Motor neuron (in vitro differentiated cells): ENCODE results near the gene DOK7. TPM values are rescaled to one million over a fixed set of nuclear protein-coding genes. Genes with fewer than 3 reads are reported as not detected.

ENCODE experiments used
- ATAC-seq, 8 experiments: fragments of 200-7000 bp; cut with Tn5 transposase; replicated peaks in 6 of 8; 2 replicates each; pipeline ENCODE4 v1.8.0; 2021; ENCODE audit warnings: mild to moderate bottlenecking in 8 of 8, moderate library complexity in 8 of 8
- H3K27ac ChIP-seq, 2 donors: fragments of 250-450 bp; sonication (Bioruptor Pico); 2 replicates each; pipeline ENCODE4 v1.9.0; 2021; ENCODE audit warnings: antibody characterized with exemption in 2 of 2, mild to moderate bottlenecking in 2 of 2, moderate library complexity in 1 of 2
- H3K4me1 ChIP-seq, 2 donors: fragments of 250-450 bp; sonication (Bioruptor Pico); replicated peaks in 1 of 2; 2 replicates each; pipeline ENCODE4 v1.6.1; 2021; ENCODE audit warnings: antibody characterized with exemption in 2 of 2, mild to moderate bottlenecking in 2 of 2, moderate library complexity in 1 of 2
- H3K4me3 ChIP-seq, 5 donors: fragments of 250-450 bp; sonication (Bioruptor Pico); 2 replicates each; pipeline ENCODE4 v1.9.0; 2021; ENCODE audit warnings: antibody characterized with exemption in 5 of 5, mild to moderate bottlenecking in 5 of 5, moderate library complexity in 4 of 5
- WGBS, 10 experiments: fragments of 450-650 bp; shearing (Covaris generic); methylation state at CpG; one replicate each; pipeline ENCODE4 v1.0.0; 2022; 5-methylcytosine and 5-hydroxymethylcytosine counted together
- in situ Hi-C, 9 experiments: fragments of 400-800 bp; cut with MboI; loops; one replicate each; pipeline ENCODE4 v1.15.0; 2021; ENCODE audit warnings: low sequenced_read_pairs in 9 of 9, low pct_unique_long_range_greater_than_20kb in 2 of 9; ENCODE audit not compliant: unreplicated experiment in 9 of 9
- total RNA-seq, 8 experiments: library from RNA; unstranded; fragments of 300-600 nt; gene quantifications; 2 replicates each; pipeline versions ENCODE4 v1.2.3 to v1.2.4, GENCODE V29; 2022

DOK7 gene
- total RNA-seq, 8 experiments from 2014 or later, result 0.27 to 2.0 (median 0.62) TPM

- no peaks in the 10 kb centered on the region for H3K4me1 ChIP-seq
- ATAC-seq, result peak in 5 of 8 experiments; percentile 25 to 75 (median 64)
- H3K4me3 ChIP-seq, result no peak overlapping the region
- in situ Hi-C loops, result no loop called here
- WGBS, 10 experiments, result 63 to 93% (median 80%) methylated on average over 2 to 6 of the region's 12 CpGs; no CpG with 5 or more reads in 4 of the 10 experiments
- H3K27ac ChIP-seq, result no peak overlapping the region
Observed at GRCh38 chr4:3421470-3421869, 41.6 kb upstream of the DOK7 start.

GRCh38 chr4:3422241-3422801, 40.8 kb upstream of the DOK7 start:
- Histone ChIP-seq H3K4me1 (no peaks in the 10 kb centered on the region), H3K27ac (no peak overlapping the region), H3K4me3 (no peak overlapping the region)
- WGBS, 10 experiments, result 80 to 100% (median 85%) methylated on average over 1 to 5 of the region's 29 CpGs; no CpG with 5 or more reads in 7 of the 10 experiments
- in situ Hi-C loops, result no loop called here
- no peak for ATAC-seq

GRCh38 chr4:3422808-3423297, 40.3 kb upstream of the DOK7 start:
- no peak for ATAC-seq
- H3K27ac ChIP-seq, result no peak overlapping the region
- 80 to 85% methylated on average over 1 to 4 of the region's 19 CpGs; no CpG with 5 or more reads in 8 of the 10 experiments for WGBS, 10 experiments
- in situ Hi-C loops, result no loop called here
- H3K4me3 ChIP-seq, result no peak overlapping the region
- H3K4me1 ChIP-seq, result peaks cover 0 to 2% of the 10 kb centered on the region in 2 donors

- 80 to 100% (median 97%) methylated on average over 1 to 12 of the region's 16 CpGs; no CpG with 5 or more reads in 6 of the 10 experiments for whole genome bisulfite sequencing, 10 experiments
- in situ Hi-C loops, result no loop called here
- Histone ChIP-seq H3K4me1 (peaks cover 0 to 3% of the 10 kb centered on the region in 2 donors), H3K4me3 (no peak overlapping the region), H3K27ac (no peak overlapping the region)
- ATAC-seq, result no peak
Observed at GRCh38 chr4:3423406-3423805, 39.7 kb upstream of the DOK7 start.

GRCh38 chr4:3423952-3424351, 39.2 kb upstream of the DOK7 start:
- WGBS, 10 experiments, result 81 to 100% (median 100%) methylated on average over 1 to 9 of the region's 13 CpGs; no CpG with 5 or more reads in 2 of the 10 experiments
- H3K4me3 ChIP-seq, result no peak overlapping the region
- in situ Hi-C loops, result no loop called here
- H3K27ac ChIP-seq, result no peak overlapping the region
- ATAC-seq, result no peak
- peaks cover 0 to 3% of the 10 kb centered on the region in 2 donors for H3K4me1 ChIP-seq

GRCh38 chr4:3424522-3425095, 38.5 kb upstream of the DOK7 start:
- ATAC-seq, result no peak
- in situ Hi-C loops, result loop anchor here in 1 of 9 experiments (25.0 kb wide), 1 partner anchor 87 kb away; no protein-coding TSS in a partner anchor
- peaks cover 0 to 3% of the 10 kb centered on the region in 2 donors for H3K4me1 ChIP-seq
- no peak overlapping the region for H3K4me3 ChIP-seq
- H3K27ac ChIP-seq, result no peak overlapping the region
- 67 to 100% (median 98%) methylated on average over 1 to 8 of the region's 20 CpGs; no CpG with 5 or more reads in 6 of the 10 experiments for WGBS, 10 experiments

GRCh38 chr4:3426465-3427133, 36.5 kb upstream of the DOK7 start:
- ATAC-seq, result no peak
- in situ Hi-C loops, result loop anchor here in 1 of 9 experiments (25.0 kb wide), 1 partner anchor 89 kb away; no protein-coding TSS in a partner anchor
- peaks cover 0 to 3% of the 10 kb centered on the region in 2 donors for H3K4me1 ChIP-seq
- H3K4me3 ChIP-seq, result no peak overlapping the region
- 80 to 100% (median 84%) methylated on average over 1 to 6 of the region's 24 CpGs; no CpG with 5 or more reads in 5 of the 10 experiments for WGBS, 10 experiments
- no peak overlapping the region for H3K27ac ChIP-seq

- in situ Hi-C loops, result loop anchor here in 1 of 9 experiments (25.0 kb wide), 1 partner anchor 90 kb away; no protein-coding TSS in a partner anchor
- WGBS, 10 experiments, result 80 to 88% methylated on average over 5 to 6 of the region's 9 CpGs; no CpG with 5 or more reads in 8 of the 10 experiments
- no peak for ATAC-seq
- peaks cover 0 to 3% of the 10 kb centered on the region in 2 donors for H3K4me1 ChIP-seq
- H3K4me3 ChIP-seq, result no peak overlapping the region
- no peak overlapping the region for H3K27ac ChIP-seq
Observed at GRCh38 chr4:3427134-3427476, 36.0 kb upstream of the DOK7 start.

- H3K27ac ChIP-seq, result no peak overlapping the region
Observed at GRCh38 chr4:3427706-3428446, 35.2 kb upstream of the DOK7 start.

GRCh38 chr4:3429651-3430050, 33.5 kb upstream of the DOK7 start:
- in situ Hi-C loops, result loop anchor here in 1 of 9 experiments (25.0 kb wide), 1 partner anchor 92 kb away; no protein-coding TSS in a partner anchor
- Histone ChIP-seq H3K4me3 (no peak overlapping the region), H3K4me1 (peaks cover 4 to 6% of the 10 kb centered on the region in 2 donors), H3K27ac (no peak overlapping the region)
- WGBS, 10 experiments, result 65 to 100% (median 92%) methylated on average over 1 to 2 of the region's 12 CpGs; no CpG with 5 or more reads in 7 of the 10 experiments
- no peak for ATAC-seq

More at GRCh38 chr4:3427706-3428446, 35.2 kb upstream of the DOK7 start:
- no peak overlapping the region for H3K4me3 ChIP-seq
- peak in 1 of 8 experiments; percentile 35 for ATAC-seq
- in situ Hi-C loops, result loop anchor here in 1 of 9 experiments (25.0 kb wide), 1 partner anchor 91 kb away; no protein-coding TSS in a partner anchor
- 75 to 100% (median 98%) methylated on average over 1 to 7 of the region's 17 CpGs; no CpG with 5 or more reads in 4 of the 10 experiments for WGBS, 10 experiments
- peaks cover 0 to 3% of the 10 kb centered on the region in 2 donors for H3K4me1 ChIP-seq

GRCh38 chr4:3430524-3430923, 32.6 kb upstream of the DOK7 start:
- H3K4me1 ChIP-seq, result peaks cover 13 to 15% of the 10 kb centered on the region in 2 donors
- no peak for ATAC-seq
- WGBS, 10 experiments, result 100% methylated on average over 3 of the region's 21 CpGs; no CpG with 5 or more reads in 9 of the 10 experiments

GRCh38 chr4:3431446-3431993, 31.6 kb upstream of the DOK7 start:
- H3K27ac ChIP-seq, result no peak overlapping the region
- in situ Hi-C loops, result loop anchor here in 1 of 9 experiments (25.0 kb wide), 1 partner anchor 94 kb away; no protein-coding TSS in a partner anchor
- 80 to 100% (median 94%) methylated on average over 1 to 10 of the region's 28 CpGs; no CpG with 5 or more reads in 3 of the 10 experiments for WGBS, 10 experiments
- H3K4me3 ChIP-seq, result no peak overlapping the region
- no peak for ATAC-seq
- peaks cover 15 to 17% of the 10 kb centered on the region in 2 donors for H3K4me1 ChIP-seq

More at GRCh38 chr4:3430524-3430923, 32.6 kb upstream of the DOK7 start:
- H3K4me3 ChIP-seq, result no peak overlapping the region
- no peak overlapping the region for H3K27ac ChIP-seq
- in situ Hi-C loops, result loop anchor here in 1 of 9 experiments (25.0 kb wide), 1 partner anchor 93 kb away; no protein-coding TSS in a partner anchor
